ENCODE measurements around the gene ARMCX5. TPM values are rescaled to one million over a fixed set of nuclear protein-coding genes. Genes with fewer than 3 reads are reported as not detected.

Gene ARMCX5
- total and polyA plus RNA-seq, 9 donors = 4.1 to 13.4 (median 7.5) TPM

DNA sequence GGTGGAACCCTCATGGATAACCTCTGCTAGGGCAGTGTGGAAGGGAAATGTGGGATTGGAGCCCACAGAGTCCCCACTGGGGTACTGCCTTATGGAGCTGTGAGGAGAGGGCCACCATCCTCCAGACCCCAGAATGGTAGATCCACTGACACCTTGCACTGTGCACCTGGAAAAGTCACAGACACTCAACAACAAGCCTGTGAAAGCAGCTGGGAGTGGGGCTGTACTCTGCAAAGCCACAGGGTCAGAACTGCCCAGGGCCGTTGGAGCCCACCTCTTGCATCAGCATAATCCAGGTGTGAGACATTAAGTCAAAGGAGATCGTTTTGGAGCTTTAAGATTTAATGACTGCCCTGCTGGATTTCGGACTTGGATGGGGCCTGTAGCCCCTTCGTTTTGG, 11.6 kb downstream of the ARMCX5 start:
- 69% methylated on average over 3 of the region's 4 CpGs for WGBS (ENCODE audit: insufficient coverage)
- no peak for DNase-seq
- peaks cover 9% of the 10 kb centered on the region for H3K27me3 ChIP-seq (ENCODE audit: control insufficient read depth, insufficient read depth, low read length)
- no peaks in the 10 kb centered on the region for H3K4me1 ChIP-seq (ENCODE audit: control insufficient read depth, insufficient read depth, low read length)
- no peaks in the 10 kb centered on the region for H3K36me3 ChIP-seq (ENCODE audit: control insufficient read depth, insufficient read depth, low read length)
- H3K4me3 ChIP-seq (ENCODE audit: low read length) = no peak overlapping the region
- H3K9me3 ChIP-seq (replicated peaks; ENCODE audit: control insufficient read depth, low read depth, low read length) = peaks cover 3% of the 10 kb centered on the region
- no peak overlapping the region for H3K27ac ChIP-seq (ENCODE audit: low read length)

DNA sequence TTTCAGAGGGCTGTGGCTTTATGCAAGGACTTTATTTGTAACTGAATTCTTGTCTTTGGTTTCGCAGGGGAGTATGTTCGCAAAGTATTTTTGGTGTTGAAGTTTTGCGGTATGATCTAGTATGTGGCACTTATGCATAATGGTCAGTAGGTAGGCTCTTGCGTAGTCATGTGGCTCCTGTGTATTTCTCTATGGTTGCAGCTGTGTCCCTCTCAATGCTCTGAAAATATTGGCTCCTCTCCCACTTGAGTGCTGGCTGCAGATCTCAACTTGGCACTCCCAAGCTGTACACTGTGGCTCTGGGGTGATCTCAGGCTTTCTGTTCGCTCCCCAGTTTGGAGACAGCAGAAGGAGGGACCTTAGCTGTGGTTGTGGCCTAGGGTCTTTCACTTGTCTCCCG, 24.8 kb downstream of the ARMCX5 start:
- peaks cover 4% of the 10 kb centered on the region for H3K27me3 ChIP-seq (ENCODE audit: control insufficient read depth, insufficient read depth, low read length)
- H3K4me3 ChIP-seq (ENCODE audit: low read length) = no peak overlapping the region
- DNase-seq = peak; percentile 11
- no peaks in the 10 kb centered on the region for H3K4me1 ChIP-seq (ENCODE audit: control insufficient read depth, insufficient read depth, low read length)
- H3K27ac ChIP-seq (ENCODE audit: low read length) = no peak overlapping the region
- H3K9me3 ChIP-seq (replicated peaks; ENCODE audit: control insufficient read depth, low read depth, low read length) = peaks cover 38% of the 10 kb centered on the region
- peaks cover 7% of the 10 kb centered on the region for H3K36me3 ChIP-seq (ENCODE audit: control insufficient read depth, insufficient read depth, low read length)
- 89% methylated on average over 3 of the region's 6 CpGs for WGBS (ENCODE audit: insufficient coverage)

DNA sequence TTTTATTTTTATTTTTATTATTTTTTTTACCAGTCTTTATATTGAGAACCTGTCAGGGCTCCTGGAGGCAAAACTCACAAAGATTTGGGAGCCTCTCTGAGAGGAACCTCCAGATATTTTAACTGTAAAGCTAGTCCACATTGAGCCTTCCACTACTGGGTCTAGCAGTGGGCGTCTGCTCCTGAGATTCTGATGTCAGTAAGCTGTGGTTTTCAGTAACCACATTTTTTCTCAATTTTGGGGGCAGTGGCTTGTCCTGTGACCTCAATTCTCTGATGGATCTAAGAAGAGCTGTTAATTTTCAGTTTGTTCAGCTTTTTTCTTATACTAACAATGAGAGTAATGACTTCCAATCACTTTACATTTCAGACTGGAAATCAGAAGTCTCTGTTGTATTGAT, 28.3 kb downstream of the ARMCX5 start:
- DNase-seq = no peak
- Histone ChIP-seq H3K4me1 (ENCODE audit: control insufficient read depth, insufficient read depth, low read length) (no peaks in the 10 kb centered on the region), H3K27ac (ENCODE audit: low read length) (no peak overlapping the region), H3K9me3 (replicated peaks; ENCODE audit: control insufficient read depth, low read depth, low read length) (peaks cover 9% of the 10 kb centered on the region), H3K4me3 (ENCODE audit: low read length) (no peak overlapping the region), H3K36me3 (ENCODE audit: control insufficient read depth, insufficient read depth, low read length) (peaks cover 7% of the 10 kb centered on the region), H3K27me3 (ENCODE audit: control insufficient read depth, insufficient read depth, low read length) (peaks cover 4% of the 10 kb centered on the region)
- no CpG with 5 or more reads among the region's 1 CpG for WGBS (ENCODE audit: insufficient coverage)

GRCh38 chrX:102637561-102637960, 38.2 kb downstream of the ARMCX5 start:
- no CpG with 5 or more reads among the region's 1 CpG for WGBS (ENCODE audit: insufficient coverage)
- peaks cover 2% of the 10 kb centered on the region for H3K9me3 ChIP-seq (replicated peaks; ENCODE audit: control insufficient read depth, low read depth, low read length)
- no peak overlapping the region for H3K27ac ChIP-seq (ENCODE audit: low read length)
- H3K27me3 ChIP-seq (ENCODE audit: control insufficient read depth, insufficient read depth, low read length) = no peaks in the 10 kb centered on the region
- no peak for DNase-seq
- no peaks in the 10 kb centered on the region for H3K4me1 ChIP-seq (ENCODE audit: control insufficient read depth, insufficient read depth, low read length)
- H3K4me3 ChIP-seq (ENCODE audit: low read length) = no peak overlapping the region
- no peaks in the 10 kb centered on the region for H3K36me3 ChIP-seq (ENCODE audit: control insufficient read depth, insufficient read depth, low read length)

DNA sequence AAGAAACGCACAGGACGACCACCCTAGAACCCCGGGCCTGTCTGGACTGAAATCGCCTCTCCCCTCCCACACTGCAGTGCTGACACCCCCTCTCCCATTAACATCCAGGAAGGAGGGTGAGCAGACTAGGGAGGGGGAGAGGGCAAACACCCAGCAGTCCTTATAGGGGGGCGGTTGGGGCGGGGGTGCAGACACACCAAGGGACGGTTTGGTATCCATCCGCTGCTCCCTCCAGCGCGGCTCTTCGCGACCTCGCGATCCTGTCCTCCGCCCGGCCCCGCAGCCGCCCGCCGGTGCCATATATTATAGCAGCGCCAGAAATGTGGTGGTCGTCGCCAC, 51.6 kb downstream of the ARMCX5 start:
- H3K4me1 ChIP-seq (ENCODE audit: control insufficient read depth, insufficient read depth, low read length) = peaks cover 3% of the 10 kb centered on the region
- H3K36me3 ChIP-seq (ENCODE audit: control insufficient read depth, insufficient read depth, low read length) = peaks cover 2% of the 10 kb centered on the region
- no peak for DNase-seq
- H3K4me3 ChIP-seq (ENCODE audit: low read length) = peak overlapping the region; percentile 68
- peak overlapping the region; percentile 82 for H3K27ac ChIP-seq (ENCODE audit: low read length)
- H3K9me3 ChIP-seq (replicated peaks; ENCODE audit: control insufficient read depth, low read depth, low read length) = no peaks in the 10 kb centered on the region
- WGBS (ENCODE audit: insufficient coverage) = 32% methylated on average over 19 of the region's 23 CpGs
- H3K27me3 ChIP-seq (ENCODE audit: control insufficient read depth, insufficient read depth, low read length) = peaks cover 8% of the 10 kb centered on the region

- H3K27ac ChIP-seq (ENCODE audit: low read length) = peak within 1 kb of the TSS; percentile 82
- H3K4me1 ChIP-seq (ENCODE audit: control insufficient read depth, insufficient read depth, low read length) = peaks cover 3% of the 10 kb centered on the region
- H3K27me3 ChIP-seq (ENCODE audit: control insufficient read depth, insufficient read depth, low read length) = peaks cover 12% of the 10 kb centered on the region
- peak within 1 kb of the TSS; percentile 68 for H3K4me3 ChIP-seq (ENCODE audit: low read length)
- H3K36me3 ChIP-seq (ENCODE audit: control insufficient read depth, insufficient read depth, low read length) = peaks cover 2% of the 10 kb centered on the region
- peak; percentile 88 for DNase-seq
- whole genome bisulfite sequencing (ENCODE audit: insufficient coverage) = 30% methylated on average over 52 of the region's 61 CpGs
- no peaks in the 10 kb centered on the region for H3K9me3 ChIP-seq (replicated peaks; ENCODE audit: control insufficient read depth, low read depth, low read length)
Measured at GRCh38 chrX:102651242-102652011, 52.1 kb downstream of the ARMCX5 start, which contains the start of gene GPRASP1. GPRASP1 (plus strand) TSS chrX:102651483; CDS start chrX:102653914, 2,431 bp downstream.

DNA sequence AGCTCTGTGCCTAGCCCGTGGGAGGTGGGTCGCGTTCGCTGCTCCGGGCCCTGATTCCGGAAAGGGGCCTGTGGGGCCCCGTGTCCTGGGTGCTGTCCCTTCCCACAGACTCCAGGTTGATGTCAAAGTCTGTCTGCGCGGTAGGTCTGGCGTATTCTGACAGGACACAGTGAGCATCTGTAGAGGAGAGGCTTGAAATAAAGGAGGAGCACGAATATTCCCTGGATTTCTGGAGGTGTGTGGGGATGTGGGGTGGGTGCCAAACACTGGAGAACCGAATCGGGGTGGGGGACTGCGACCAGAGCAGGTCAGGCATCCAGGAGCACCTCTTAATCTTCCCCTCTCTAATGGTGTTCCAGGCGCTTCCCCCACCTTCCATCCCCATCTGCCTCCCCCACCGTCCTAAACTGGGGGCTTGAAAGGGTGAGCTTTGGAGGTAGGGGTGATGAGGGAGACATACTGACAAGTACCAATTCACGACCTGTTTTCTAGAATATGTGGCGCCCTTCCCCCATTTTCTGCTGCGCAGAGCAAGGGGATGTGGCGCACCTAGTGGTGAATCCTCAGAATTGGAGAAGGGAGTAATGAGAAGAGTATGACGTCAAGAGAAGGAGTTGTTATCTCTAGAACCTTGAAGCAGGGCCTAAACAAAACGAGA, 52.8 kb downstream of the ARMCX5 start:
- Histone ChIP-seq H3K27me3 (ENCODE audit: control insufficient read depth, insufficient read depth, low read length) (peaks cover 15% of the 10 kb centered on the region), H3K4me3 (ENCODE audit: low read length) (peak overlapping the region; percentile 68), H3K27ac (ENCODE audit: low read length) (peak overlapping the region; percentile 82), H3K9me3 (replicated peaks; ENCODE audit: control insufficient read depth, low read depth, low read length) (no peaks in the 10 kb centered on the region), H3K4me1 (ENCODE audit: control insufficient read depth, insufficient read depth, low read length) (peaks cover 3% of the 10 kb centered on the region), H3K36me3 (ENCODE audit: control insufficient read depth, insufficient read depth, low read length) (peaks cover 2% of the 10 kb centered on the region)
- WGBS (ENCODE audit: insufficient coverage) = 32% methylated on average over 10 of the region's 22 CpGs
- DNase-seq = peak; percentile 82

Other genes starting within 250 kb of the ARMCX5 start
- gene NXF2B, start 159.5 kb upstream of the ARMCX5 start, total RNA-seq = not detected
- not detected for gene NXF2B, start 159.5 kb upstream of the ARMCX5 start, polyA plus RNA-seq (ENCODE audit: insufficient read depth in 1 of 8, insufficient read length in 8 of 8, low replicate concordance in 1 of 8)
- not detected for gene TCP11X2, start 127.7 kb upstream of the ARMCX5 start, total RNA-seq
- not detected for gene TCP11X2, start 127.7 kb upstream of the ARMCX5 start, polyA plus RNA-seq (ENCODE audit: insufficient read depth in 1 of 8, insufficient read length in 8 of 8, low replicate concordance in 1 of 8)
- gene TMSB15A, start 82.8 kb upstream of the ARMCX5 start, total RNA-seq = 16.0 TPM
- 10 to 100 TPM; 11.2 to 22.8 (median 16.9) TPM for gene TMSB15A, start 82.8 kb upstream of the ARMCX5 start, polyA plus RNA-seq (ENCODE audit: insufficient read depth in 1 of 8, insufficient read length in 8 of 8, low replicate concordance in 1 of 8)
- gene GPRASP1, start 52.0 kb downstream of the ARMCX5 start, total RNA-seq = 11.7 TPM
- gene GPRASP1, start 52.0 kb downstream of the ARMCX5 start, polyA plus RNA-seq (ENCODE audit: insufficient read depth in 1 of 8, insufficient read length in 8 of 8, low replicate concordance in 1 of 8) = 10 to 100 TPM in 7 of 8 donors, 1 to 10 TPM in 1; 7.9 to 14.9 (median 11.6) TPM
- gene GPRASP2, start 112.9 kb downstream of the ARMCX5 start, total RNA-seq = 27.9 TPM
- 10 to 100 TPM; 15.2 to 27.5 (median 20.7) TPM for gene GPRASP2, start 112.9 kb downstream of the ARMCX5 start, polyA plus RNA-seq (ENCODE audit: insufficient read depth in 1 of 8, insufficient read length in 8 of 8, low replicate concordance in 1 of 8)
- 5.2 TPM for gene GPRASP3, start 121.2 kb downstream of the ARMCX5 start, total RNA-seq
- gene GPRASP3, start 121.2 kb downstream of the ARMCX5 start, polyA plus RNA-seq (ENCODE audit: insufficient read depth in 1 of 8, insufficient read length in 8 of 8, low replicate concordance in 1 of 8) = 1 to 10 TPM; 5.1 to 9.5 (median 7.5) TPM

Data from muscle of leg (tissue), 11 donors.